ENCODE measurements around the gene BLACAT1. TPM values are rescaled to one million over a fixed set of nuclear protein-coding genes. Genes with fewer than 3 reads are reported as not detected.

Gene BLACAT1
- total and polyA plus RNA-seq, 2 of the 13 experiments (the other 11 are each of a cell fraction or from before 2014, with no cell fraction given), result 1.2 to 2.8 TPM

DNA sequence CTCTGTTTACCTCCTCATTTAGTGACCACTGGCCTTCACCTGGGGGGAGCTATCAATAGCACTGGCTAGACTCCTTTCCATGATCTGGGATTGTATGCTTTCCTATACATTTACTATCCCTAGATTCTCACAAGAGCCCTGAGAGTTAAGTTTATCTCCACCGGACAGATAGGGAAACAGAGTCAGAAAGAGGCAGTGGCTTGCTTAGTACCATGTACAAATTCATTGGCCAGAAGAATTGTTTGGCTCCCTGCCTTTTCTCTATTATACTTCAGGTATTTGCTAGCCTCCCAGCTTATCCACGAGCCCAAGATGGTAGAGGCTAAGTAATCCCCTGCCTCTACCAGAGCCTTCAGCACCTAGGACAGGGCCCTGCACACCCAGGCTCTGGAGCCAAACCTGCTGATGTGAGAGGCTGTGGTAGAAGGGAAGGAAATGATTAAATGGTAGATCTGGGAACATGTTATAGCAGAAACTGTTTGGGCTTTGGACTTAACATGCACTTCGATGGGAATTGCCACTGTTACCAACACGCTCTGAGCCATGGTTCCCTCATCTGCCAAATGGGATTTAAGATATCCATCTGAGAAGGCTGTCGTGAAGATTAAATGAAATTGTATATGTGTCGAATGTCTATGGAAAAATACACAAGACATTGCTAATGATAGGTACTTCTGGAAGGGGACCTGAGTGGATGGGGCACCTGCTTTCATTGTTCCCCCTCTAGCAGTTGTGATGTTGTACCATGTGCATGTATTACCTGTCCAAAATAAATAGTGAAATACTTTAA lies 3.1 kb upstream of the BLACAT1 start (continued):
- TF ChIP-seq NFAT5 (CRISPR knock-in tag; IDR thresholded peaks at IDR 0.05) (0 out of 2 replicates have a peak, but pooled peaks have one; percentile 62), HOXA9 (CRISPR knock-in tag; IDR thresholded peaks at IDR 0.05; ENCODE audit: borderline replicate concordance) (0 out of 2 replicates have a peak, but pooled peaks have one; percentile 49), SRY (CRISPR knock-in tag; IDR thresholded peaks at IDR 0.05) (peak; percentile 53; the same call in 1 of the 2 replicates), HDAC2 (CRISPR knock-in tag; IDR thresholded peaks at IDR 0.05) (peak; percentile 52; the same call in 1 of the 2 replicates), FUBP1 (CRISPR knock-in tag; IDR thresholded peaks at IDR 0.05; ENCODE audit: borderline replicate concordance) (no peak), MTERF4 (CRISPR knock-in tag; IDR thresholded peaks at IDR 0.05) (no peak)
- TF ChIP-seq, protein P1, sequence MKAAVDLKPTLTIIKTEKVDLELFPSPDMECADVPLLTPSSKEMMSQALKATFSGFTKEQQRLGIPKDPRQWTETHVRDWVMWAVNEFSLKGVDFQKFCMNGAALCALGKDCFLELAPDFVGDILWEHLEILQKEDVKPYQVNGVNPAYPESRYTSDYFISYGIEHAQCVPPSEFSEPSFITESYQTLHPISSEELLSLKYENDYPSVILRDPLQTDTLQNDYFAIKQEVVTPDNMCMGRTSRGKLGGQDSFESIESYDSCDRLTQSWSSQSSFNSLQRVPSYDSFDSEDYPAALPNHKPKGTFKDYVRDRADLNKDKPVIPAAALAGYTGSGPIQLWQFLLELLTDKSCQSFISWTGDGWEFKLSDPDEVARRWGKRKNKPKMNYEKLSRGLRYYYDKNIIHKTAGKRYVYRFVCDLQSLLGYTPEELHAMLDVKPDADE (CRISPR knock-in tag; IDR thresholded peaks at IDR 0.05), result 0 out of 2 replicates have a peak, but pooled peaks have one; percentile 59
- TF ChIP-seq, protein P2, sequence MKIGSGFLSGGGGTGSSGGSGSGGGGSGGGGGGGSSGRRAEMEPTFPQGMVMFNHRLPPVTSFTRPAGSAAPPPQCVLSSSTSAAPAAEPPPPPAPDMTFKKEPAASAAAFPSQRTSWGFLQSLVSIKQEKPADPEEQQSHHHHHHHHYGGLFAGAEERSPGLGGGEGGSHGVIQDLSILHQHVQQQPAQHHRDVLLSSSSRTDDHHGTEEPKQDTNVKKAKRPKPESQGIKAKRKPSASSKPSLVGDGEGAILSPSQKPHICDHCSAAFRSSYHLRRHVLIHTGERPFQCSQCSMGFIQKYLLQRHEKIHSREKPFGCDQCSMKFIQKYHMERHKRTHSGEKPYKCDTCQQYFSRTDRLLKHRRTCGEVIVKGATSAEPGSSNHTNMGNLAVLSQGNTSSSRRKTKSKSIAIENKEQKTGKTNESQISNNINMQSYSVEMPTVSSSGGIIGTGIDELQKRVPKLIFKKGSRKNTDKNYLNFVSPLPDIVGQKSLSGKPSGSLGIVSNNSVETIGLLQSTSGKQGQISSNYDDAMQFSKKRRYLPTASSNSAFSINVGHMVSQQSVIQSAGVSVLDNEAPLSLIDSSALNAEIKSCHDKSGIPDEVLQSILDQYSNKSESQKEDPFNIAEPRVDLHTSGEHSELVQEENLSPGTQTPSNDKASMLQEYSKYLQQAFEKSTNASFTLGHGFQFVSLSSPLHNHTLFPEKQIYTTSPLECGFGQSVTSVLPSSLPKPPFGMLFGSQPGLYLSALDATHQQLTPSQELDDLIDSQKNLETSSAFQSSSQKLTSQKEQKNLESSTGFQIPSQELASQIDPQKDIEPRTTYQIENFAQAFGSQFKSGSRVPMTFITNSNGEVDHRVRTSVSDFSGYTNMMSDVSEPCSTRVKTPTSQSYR (CRISPR knock-in tag; IDR thresholded peaks at IDR 0.05; ENCODE audit: borderline replicate concordance), result no peak
- TF ChIP-seq, protein P3, sequence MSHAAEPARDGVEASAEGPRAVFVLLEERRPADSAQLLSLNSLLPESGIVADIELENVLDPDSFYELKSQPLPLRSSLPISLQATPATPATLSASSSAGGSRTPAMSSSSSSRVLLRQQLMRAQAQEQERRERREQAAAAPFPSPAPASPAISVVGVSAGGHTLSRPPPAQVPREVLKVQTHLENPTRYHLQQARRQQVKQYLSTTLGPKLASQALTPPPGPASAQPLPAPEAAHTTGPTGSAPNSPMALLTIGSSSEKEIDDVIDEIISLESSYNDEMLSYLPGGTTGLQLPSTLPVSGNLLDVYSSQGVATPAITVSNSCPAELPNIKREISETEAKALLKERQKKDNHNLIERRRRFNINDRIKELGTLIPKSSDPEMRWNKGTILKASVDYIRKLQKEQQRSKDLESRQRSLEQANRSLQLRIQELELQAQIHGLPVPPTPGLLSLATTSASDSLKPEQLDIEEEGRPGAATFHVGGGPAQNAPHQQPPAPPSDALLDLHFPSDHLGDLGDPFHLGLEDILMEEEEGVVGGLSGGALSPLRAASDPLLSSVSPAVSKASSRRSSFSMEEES (CRISPR knock-in tag; IDR thresholded peaks at IDR 0.05), result peak; percentile 47; the same call in 1 of the 2 replicates
- TF ChIP-seq, protein P4, sequence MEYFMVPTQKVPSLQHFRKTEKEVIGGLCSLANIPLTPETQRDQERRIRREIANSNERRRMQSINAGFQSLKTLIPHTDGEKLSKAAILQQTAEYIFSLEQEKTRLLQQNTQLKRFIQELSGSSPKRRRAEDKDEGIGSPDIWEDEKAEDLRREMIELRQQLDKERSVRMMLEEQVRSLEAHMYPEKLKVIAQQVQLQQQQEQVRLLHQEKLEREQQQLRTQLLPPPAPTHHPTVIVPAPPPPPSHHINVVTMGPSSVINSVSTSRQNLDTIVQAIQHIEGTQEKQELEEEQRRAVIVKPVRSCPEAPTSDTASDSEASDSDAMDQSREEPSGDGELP (IDR thresholded peaks at IDR 0.05; ENCODE audit: borderline replicate concordance, low read depth), result no peak

Data from HepG2 (cell line).